OCI-LY1 (cell line): Measurements from ENCODE around the gene ADGRD2.

Experiments used
- EZH2 ChIP-seq: fragments of 200-600 bp; sonication (generic), shearing (Covaris generic); IDR thresholded peaks from 2 replicates; pipeline ENCODE4 v1.8.0; 2017; ENCODE audit warnings: borderline replicate concordance, mixed run types, mild to moderate bottlenecking, antibody characterized with exemption, low read length, moderate library complexity, mixed read lengths
- TF ChIP-seq, protein P1 (sequence below): fragments of 200-600 bp; sonication (generic), shearing (Covaris generic); IDR thresholded peaks from 2 replicates; pipeline ENCODE4 v1.5.1; 2017; ENCODE audit warnings: mild to moderate bottlenecking, antibody characterized with exemption, low read length, moderate library complexity, mixed read lengths

DNA sequence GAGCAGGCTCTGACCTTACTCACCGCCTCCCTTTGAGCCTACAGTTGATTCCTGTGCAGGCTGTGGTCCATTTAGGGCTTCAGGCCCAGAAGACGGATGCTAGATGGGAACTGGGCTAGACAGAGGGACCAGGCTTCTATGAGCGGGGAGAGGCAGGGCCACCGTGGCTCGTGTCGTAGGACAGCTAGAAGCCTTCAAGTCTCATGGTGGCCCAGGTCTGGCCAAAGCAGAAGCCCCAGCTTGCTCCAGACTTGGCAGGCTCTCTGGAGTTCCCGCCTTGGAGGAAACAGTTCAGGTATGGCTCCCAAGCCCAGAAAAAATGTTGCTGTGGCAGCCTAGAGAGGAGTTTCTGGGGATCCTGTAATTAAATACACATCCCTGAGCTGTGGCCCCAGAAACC, 67.9 kb downstream of the ADGRD2 start:
- TF ChIP-seq, protein P1, sequence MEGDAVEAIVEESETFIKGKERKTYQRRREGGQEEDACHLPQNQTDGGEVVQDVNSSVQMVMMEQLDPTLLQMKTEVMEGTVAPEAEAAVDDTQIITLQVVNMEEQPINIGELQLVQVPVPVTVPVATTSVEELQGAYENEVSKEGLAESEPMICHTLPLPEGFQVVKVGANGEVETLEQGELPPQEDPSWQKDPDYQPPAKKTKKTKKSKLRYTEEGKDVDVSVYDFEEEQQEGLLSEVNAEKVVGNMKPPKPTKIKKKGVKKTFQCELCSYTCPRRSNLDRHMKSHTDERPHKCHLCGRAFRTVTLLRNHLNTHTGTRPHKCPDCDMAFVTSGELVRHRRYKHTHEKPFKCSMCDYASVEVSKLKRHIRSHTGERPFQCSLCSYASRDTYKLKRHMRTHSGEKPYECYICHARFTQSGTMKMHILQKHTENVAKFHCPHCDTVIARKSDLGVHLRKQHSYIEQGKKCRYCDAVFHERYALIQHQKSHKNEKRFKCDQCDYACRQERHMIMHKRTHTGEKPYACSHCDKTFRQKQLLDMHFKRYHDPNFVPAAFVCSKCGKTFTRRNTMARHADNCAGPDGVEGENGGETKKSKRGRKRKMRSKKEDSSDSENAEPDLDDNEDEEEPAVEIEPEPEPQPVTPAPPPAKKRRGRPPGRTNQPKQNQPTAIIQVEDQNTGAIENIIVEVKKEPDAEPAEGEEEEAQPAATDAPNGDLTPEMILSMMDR = no peak
- TF ChIP-seq EZH2 = no peak
